Measurements from ENCODE around the gene SMAGP.

SMAGP gene

GRCh38 chr12:51198568-51199365, 71.4 kb downstream of the SMAGP start:
- no peaks in the 10 kb centered on the region for H4K20me1 ChIP-seq (ENCODE audit: insufficient read depth, low read length)
- no peak overlapping the region for H3K27ac ChIP-seq (ENCODE audit: low read depth, low read length, poor library complexity, severe bottlenecking)
- no peaks in the 10 kb centered on the region for H3K79me2 ChIP-seq (ENCODE audit: insufficient read depth, low read length)
- no peak overlapping the region for H3K4me3 ChIP-seq (ENCODE audit: low read depth, low read length, poor library complexity, severe bottlenecking)
- H3K27me3 ChIP-seq (ENCODE audit: insufficient read depth, low read length), result 0 out of 2 replicates have a peak, but pooled peaks cover 3% of the 10 kb centered on the region
- H3K4me2 ChIP-seq (ENCODE audit: low read length), result no peak overlapping the region
- H3K9me3 ChIP-seq (ENCODE audit: low read length), result no peaks in the 10 kb centered on the region
- no peaks in the 10 kb centered on the region for H3K4me1 ChIP-seq (ENCODE audit: insufficient read depth, low read length, severe bottlenecking)
- H3F3A ChIP-seq (ENCODE audit: insufficient read depth, low read length), result no peaks in the 10 kb centered on the region
- TF ChIP-seq CTCF (IDR thresholded peaks at IDR 0.05; ENCODE audit: low read length), result no peak
- TF ChIP-seq EZH2 (IDR thresholded peaks at IDR 0.05; ENCODE audit: borderline replicate concordance, low read length), result no peak
- H2AFZ ChIP-seq (ENCODE audit: low read length), result no peak overlapping the region
- no peak overlapping the region for H3K9ac ChIP-seq (ENCODE audit: low read length)
- H3K9me2 ChIP-seq (ENCODE audit: low read depth, low read length), result no peaks in the 10 kb centered on the region
- H3K36me3 ChIP-seq (ENCODE audit: insufficient read depth, low read length), result no peaks in the 10 kb centered on the region

GRCh38 chr12:51197736-51198567, 72.3 kb downstream of the SMAGP start:
- Histone ChIP-seq H3K4me1 (ENCODE audit: insufficient read depth, low read length, severe bottlenecking) (no peaks in the 10 kb centered on the region), H3K9me2 (ENCODE audit: low read depth, low read length) (no peaks in the 10 kb centered on the region), H3K9ac (ENCODE audit: low read length) (no peak overlapping the region), H3K79me2 (ENCODE audit: insufficient read depth, low read length) (no peaks in the 10 kb centered on the region), H2AFZ (ENCODE audit: low read length) (no peak overlapping the region), H3K4me2 (ENCODE audit: low read length) (no peak overlapping the region), H4K20me1 (ENCODE audit: insufficient read depth, low read length) (no peaks in the 10 kb centered on the region), H3K36me3 (ENCODE audit: insufficient read depth, low read length) (no peaks in the 10 kb centered on the region), H3F3A (ENCODE audit: insufficient read depth, low read length) (no peaks in the 10 kb centered on the region), H3K27me3 (ENCODE audit: insufficient read depth, low read length) (0 out of 2 replicates have a peak, but pooled peaks cover 3% of the 10 kb centered on the region), H3K9me3 (ENCODE audit: low read length) (no peaks in the 10 kb centered on the region), H3K27ac (ENCODE audit: low read depth, low read length, poor library complexity, severe bottlenecking) (no peak overlapping the region), H3K4me3 (ENCODE audit: low read depth, low read length, poor library complexity, severe bottlenecking) (no peak overlapping the region)
- TF ChIP-seq EZH2 (IDR thresholded peaks at IDR 0.05; ENCODE audit: borderline replicate concordance, low read length), result no peak
- no peak for TF ChIP-seq CTCF (IDR thresholded peaks at IDR 0.05; ENCODE audit: low read length)

- TF ChIP-seq EZH2 (IDR thresholded peaks at IDR 0.05; ENCODE audit: borderline replicate concordance, low read length) (no peak), CTCF (IDR thresholded peaks at IDR 0.05; ENCODE audit: low read length) (no peak)
- H3K4me3 ChIP-seq (ENCODE audit: low read depth, low read length, poor library complexity, severe bottlenecking), result no peak overlapping the region
- H3K9ac ChIP-seq (ENCODE audit: low read length), result no peak overlapping the region
- H2AFZ ChIP-seq (ENCODE audit: low read length), result no peak overlapping the region
- H3K27me3 ChIP-seq (ENCODE audit: insufficient read depth, low read length), result 0 out of 2 replicates have a peak, but pooled peaks cover 3% of the 10 kb centered on the region
- H3K36me3 ChIP-seq (ENCODE audit: insufficient read depth, low read length), result no peaks in the 10 kb centered on the region
- no peaks in the 10 kb centered on the region for H4K20me1 ChIP-seq (ENCODE audit: insufficient read depth, low read length)
- H3K27ac ChIP-seq (ENCODE audit: low read depth, low read length, poor library complexity, severe bottlenecking), result no peak overlapping the region
- H3F3A ChIP-seq (ENCODE audit: insufficient read depth, low read length), result no peaks in the 10 kb centered on the region
- no peaks in the 10 kb centered on the region for H3K9me3 ChIP-seq (ENCODE audit: low read length)
- H3K4me1 ChIP-seq (ENCODE audit: insufficient read depth, low read length, severe bottlenecking), result no peaks in the 10 kb centered on the region
- no peaks in the 10 kb centered on the region for H3K79me2 ChIP-seq (ENCODE audit: insufficient read depth, low read length)
- H3K4me2 ChIP-seq (ENCODE audit: low read length), result no peak overlapping the region
- H3K9me2 ChIP-seq (ENCODE audit: low read depth, low read length), result no peaks in the 10 kb centered on the region
Observed at GRCh38 chr12:51196547-51196946, 73.7 kb downstream of the SMAGP start.

All from OCI-LY1 (cell line).